H9 (cell line): ENCODE measurements around the gene STK32C. TPM values are rescaled to one million over a fixed set of nuclear protein-coding genes. Genes with fewer than 3 reads are reported as not detected.
A peak's percentile ranks its signal among the peaks of the same experiment; 100 is the strongest.

Source experiments
- DNase-seq: peaks from one replicate; pipeline ENCODE4 v3.0.0-alpha.2; 2017
- H2AFZ ChIP-seq: one replicate; pipeline ENCODE4 v1.6.1; 2013; ENCODE audit warnings: mild to moderate bottlenecking, low read length, control low read depth, moderate library complexity
- H2AK5ac ChIP-seq: 2 replicates; pipeline ENCODE4 v1.6.1; 2013; ENCODE audit warnings: low read length, control low read depth, mixed read lengths; ENCODE audit not compliant: insufficient read length
- H2BK120ac ChIP-seq: one replicate; pipeline ENCODE4 v1.6.1; 2013; ENCODE audit warnings: low read depth, mild to moderate bottlenecking, low read length, control low read depth, inconsistent platforms; ENCODE audit not compliant: poor library complexity, severe bottlenecking
- H2BK12ac ChIP-seq: 2 replicates; pipeline ENCODE4 v1.6.1; 2013; ENCODE audit warnings: low read length, control low read depth, mixed read lengths, low read depth; ENCODE audit not compliant: insufficient read length
- H2BK15ac ChIP-seq: 2 replicates; pipeline ENCODE4 v1.6.1; 2013; ENCODE audit warnings: low read depth, low read length, control low read depth
- H2BK20ac ChIP-seq: one replicate; pipeline ENCODE4 v1.6.1; 2013; ENCODE audit warnings: low read depth, mild to moderate bottlenecking, low read length, control low read depth, inconsistent platforms; ENCODE audit not compliant: poor library complexity, severe bottlenecking
- H2BK5ac ChIP-seq: 2 replicates; pipeline ENCODE4 v1.6.1; 2013; ENCODE audit warnings: low read length, control low read depth, mixed read lengths; ENCODE audit not compliant: insufficient read length
- H3K14ac ChIP-seq: 2 replicates; pipeline ENCODE4 v1.6.1; 2013; ENCODE audit warnings: low read length, control low read depth; ENCODE audit not compliant: insufficient read depth
- H3K18ac ChIP-seq: 2 replicates; pipeline ENCODE4 v1.6.1; 2013; ENCODE audit warnings: low read depth, mild to moderate bottlenecking, mixed read lengths, low read length, control low read depth; ENCODE audit not compliant: insufficient read length
- H3K23ac ChIP-seq: 2 replicates; pipeline ENCODE4 v1.6.1; 2013; ENCODE audit warnings: low read length, control low read depth, mixed read lengths, low read depth; ENCODE audit not compliant: insufficient read length
- H3K23me2 ChIP-seq: 2 replicates; pipeline ENCODE4 v1.6.1; 2013; ENCODE audit warnings: low read depth, mild to moderate bottlenecking, mixed read lengths, low read length, control low read depth; ENCODE audit not compliant: insufficient read length, poor library complexity, severe bottlenecking
- H3K27ac ChIP-seq: 2 replicates; pipeline ENCODE4 v1.5.1; 2013; ENCODE audit warnings: low read length, control low read depth, mixed read lengths, low read depth; ENCODE audit not compliant: insufficient read length
- H3K27me3 ChIP-seq: 2 replicates; pipeline ENCODE4 v1.6.1; 2013; ENCODE audit warnings: low read length, control low read depth, inconsistent platforms; ENCODE audit not compliant: insufficient read depth
- H3K4ac ChIP-seq: 2 replicates; pipeline ENCODE4 v1.6.1; 2013; ENCODE audit warnings: low read depth, mild to moderate bottlenecking, control low read depth, inconsistent platforms, low read length, moderate library complexity
- H3K4me1 ChIP-seq: 2 replicates; pipeline ENCODE4 v1.6.1; 2013; ENCODE audit warnings: low read length, control low read depth, inconsistent platforms; ENCODE audit not compliant: insufficient read depth
- H3K4me2 ChIP-seq: 2 replicates; pipeline ENCODE4 v1.6.1; 2013; ENCODE audit warnings: low read length, control low read depth, mixed read lengths; ENCODE audit not compliant: insufficient read length, insufficient read depth
- H3K56ac ChIP-seq: 2 replicates; pipeline ENCODE4 v1.6.1; 2013; ENCODE audit warnings: low read depth, mild to moderate bottlenecking, mixed read lengths, low read length, control low read depth; ENCODE audit not compliant: insufficient read length
- H3K79me1 ChIP-seq: 2 replicates; pipeline ENCODE4 v1.6.1; 2013; ENCODE audit warnings: low read depth, mild to moderate bottlenecking, moderate library complexity, low read length, control low read depth, inconsistent platforms; ENCODE audit not compliant: insufficient read depth, poor library complexity, severe bottlenecking
- H3K79me2 ChIP-seq: 2 replicates; pipeline ENCODE4 v1.6.1; 2013; ENCODE audit warnings: low read length, control low read depth, inconsistent platforms; ENCODE audit not compliant: insufficient read depth
- H3K9ac ChIP-seq: 2 replicates; pipeline ENCODE4 v1.6.1; 2013; ENCODE audit warnings: low read length, control low read depth, mixed read lengths; ENCODE audit not compliant: insufficient read length; ENCODE audit errors: extremely low read depth
- H3K9me3 ChIP-seq: one replicate; pipeline ENCODE4 v1.6.1; 2013; ENCODE audit warnings: low read depth, low read length, inconsistent platforms; ENCODE audit not compliant: control insufficient read depth
- H3T11ph ChIP-seq: one replicate; pipeline ENCODE4 v1.6.1; 2013; ENCODE audit warnings: mild to moderate bottlenecking, low read length, control low read depth, inconsistent platforms
- H4K20me1 ChIP-seq: one replicate; pipeline ENCODE4 v1.6.1; 2013; ENCODE audit not compliant: control insufficient read depth, insufficient read length, insufficient read depth
- H4K5ac ChIP-seq: 2 replicates; pipeline ENCODE4 v1.6.1; 2013; ENCODE audit warnings: low read depth, mild to moderate bottlenecking, mixed read lengths, low read length, control low read depth; ENCODE audit not compliant: insufficient read length
- H4K8ac ChIP-seq: replicated peaks from 2 replicates; pipeline ENCODE4 v1.6.1; 2013; ENCODE audit warnings: low read length, control low read depth, mixed read lengths, low read depth; ENCODE audit not compliant: insufficient read length
- H4K91ac ChIP-seq: 2 replicates; pipeline ENCODE4 v1.6.1; 2013; ENCODE audit warnings: low read depth, mild to moderate bottlenecking, moderate library complexity, mixed read lengths, low read length, control low read depth; ENCODE audit not compliant: insufficient read length
- H3K27ac Mint-ChIP-seq, 3 experiments: 2 replicates in 2 of 3; 3 replicates in 1 of 3; pipeline ENCODE4 v1.8.0; 2020 to 2021; ENCODE audit warnings: mixed read lengths in 3 of 3, mild to moderate bottlenecking in 1 of 3, moderate library complexity in 1 of 3
- H3K27me3 Mint-ChIP-seq: 2 replicates; pipeline ENCODE4 v1.8.0; 2021; ENCODE audit warnings: low read depth, mild to moderate bottlenecking, moderate library complexity, mixed read lengths
- H3K36me3 Mint-ChIP-seq, 3 experiments: 2 replicates in 2 of 3; 3 replicates in 1 of 3; pipeline ENCODE4 v1.8.0; 2020 to 2021; ENCODE audit warnings: low read depth in 3 of 3, mixed read lengths in 3 of 3; ENCODE audit not compliant: insufficient read depth in 1 of 3
- H3K4me1 Mint-ChIP-seq, 2 experiments: 2 replicates each; pipeline ENCODE4 v1.8.0; 2020; ENCODE audit warnings: mixed read lengths in 2 of 2
- H3K4me3 Mint-ChIP-seq, 2 experiments: 2 replicates in 1 of 2; 3 replicates in 1 of 2; pipeline ENCODE4 v1.8.0; 2020 to 2021; ENCODE audit warnings: mild to moderate bottlenecking in 2 of 2, mixed read lengths in 2 of 2, moderate library complexity in 1 of 2
- H3K9me3 Mint-ChIP-seq, 2 experiments: 2 replicates in 1 of 2; 3 replicates in 1 of 2; pipeline ENCODE4 v1.8.0; 2020; ENCODE audit warnings: mild to moderate bottlenecking in 2 of 2, mixed read lengths in 2 of 2, moderate library complexity in 1 of 2
- WGBS: extraction: QIAGEN DNeasy Blood & Tissue Kit; methylation state at CpG from one replicate; pipeline ENCODE4 v1.1.7; 2013; ENCODE audit warnings: missing lambda C conversion rate, low lambda C conversion rate, mixed read lengths; ENCODE audit not compliant: insufficient read length; ENCODE audit errors: extremely low coverage; 5-methylcytosine and 5-hydroxymethylcytosine counted together
- total RNA-seq: library from RNA; stranded (reverse); gene quantifications from 2 replicates; pipeline ENCODE4 v1.2.1, GENCODE V29; 2021
- TF ChIP-seq, protein P1 (sequence below): fragments of 200-600 bp; sonication (generic); conservative IDR thresholded peaks from 3 replicates; pipeline ENCODE4 v1.8.0; 2021; ENCODE audit warnings: antibody characterized with exemption, mild to moderate bottlenecking

Gene STK32C
- total RNA-seq, 1 experiment from 2014 or later, result 11.3 TPM

- Histone ChIP-seq H3K4me1 (no peaks in the 10 kb centered on the region), H2BK15ac (no peak overlapping the region), H3K27ac (no peak overlapping the region), H2BK120ac (no peak overlapping the region), H3K4me2 (no peak overlapping the region), H3K9ac (no peak overlapping the region), H4K91ac (no peak overlapping the region), H4K8ac (no peak overlapping the region), H3K23ac (no peak overlapping the region), H3K79me1 (no peaks in the 10 kb centered on the region), H2AK5ac (no peak overlapping the region), H3T11ph (no peak overlapping the region), H4K20me1 (no peaks in the 10 kb centered on the region), H4K5ac (no peak overlapping the region), H2BK12ac (no peak overlapping the region), H2AFZ (no peak overlapping the region), H3K56ac (no peak overlapping the region), H3K23me2 (no peaks in the 10 kb centered on the region), H2BK20ac (no peak overlapping the region), H3K18ac (no peak overlapping the region), H2BK5ac (no peak overlapping the region), H3K14ac (no peak overlapping the region), H3K27me3 (no peaks in the 10 kb centered on the region), H3K4ac (no peak overlapping the region), H3K79me2 (no peaks in the 10 kb centered on the region), H3K9me3 (no peaks in the 10 kb centered on the region)
- no CpG with 5 or more reads among the region's 9 CpGs for WGBS
- H3K9me3 Mint-ChIP-seq, result no peaks in the 10 kb centered on the region; a peak in 1 of 5 replicates
- DNase-seq, result no peak
- 0 out of 7 replicates have a peak overlapping the region, but pooled peaks of 2 of the 3 experiments have one; percentile 32 to 72 for H3K27ac Mint-ChIP-seq
- peaks cover 10 to 25% of the 10 kb centered on the region in 2 experiments for H3K4me1 Mint-ChIP-seq
- TF ChIP-seq, protein P1, sequence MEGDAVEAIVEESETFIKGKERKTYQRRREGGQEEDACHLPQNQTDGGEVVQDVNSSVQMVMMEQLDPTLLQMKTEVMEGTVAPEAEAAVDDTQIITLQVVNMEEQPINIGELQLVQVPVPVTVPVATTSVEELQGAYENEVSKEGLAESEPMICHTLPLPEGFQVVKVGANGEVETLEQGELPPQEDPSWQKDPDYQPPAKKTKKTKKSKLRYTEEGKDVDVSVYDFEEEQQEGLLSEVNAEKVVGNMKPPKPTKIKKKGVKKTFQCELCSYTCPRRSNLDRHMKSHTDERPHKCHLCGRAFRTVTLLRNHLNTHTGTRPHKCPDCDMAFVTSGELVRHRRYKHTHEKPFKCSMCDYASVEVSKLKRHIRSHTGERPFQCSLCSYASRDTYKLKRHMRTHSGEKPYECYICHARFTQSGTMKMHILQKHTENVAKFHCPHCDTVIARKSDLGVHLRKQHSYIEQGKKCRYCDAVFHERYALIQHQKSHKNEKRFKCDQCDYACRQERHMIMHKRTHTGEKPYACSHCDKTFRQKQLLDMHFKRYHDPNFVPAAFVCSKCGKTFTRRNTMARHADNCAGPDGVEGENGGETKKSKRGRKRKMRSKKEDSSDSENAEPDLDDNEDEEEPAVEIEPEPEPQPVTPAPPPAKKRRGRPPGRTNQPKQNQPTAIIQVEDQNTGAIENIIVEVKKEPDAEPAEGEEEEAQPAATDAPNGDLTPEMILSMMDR, result no peak
- H3K36me3 Mint-ChIP-seq, result no peaks in the 10 kb centered on the region
- H3K27me3 Mint-ChIP-seq, result no peaks in the 10 kb centered on the region
- H3K4me3 Mint-ChIP-seq, result no peak overlapping the region
These were observed 69.9 kb downstream of the STK32C start for GRCh38 chr10:132237871-132238270.
